NCI-H1930 (cell line): ENCODE results near the gene EPM2AIP1.
"Not testable (repeated sequence)": the region's sequence is repeated elsewhere in the genome, so short reads cannot be mapped to it uniquely, and the experiment has no call there.

ENCODE experiments used
- DNase-seq, 2 experiments: peaks; one replicate each; lab custom pipeline; 2025; lab: John Stamatoyannopoulos, UW

EPM2AIP1 gene

GRCh38 chr3:36993326-36994283 lies 674 bp upstream of the EPM2AIP1 start, which contains the start of gene MLH1:
Gene MLH1, plus strand, starts transcription at chr3:36993518. Its CDS starts 30 bp downstream, at chr3:36993548.
- no peak for DNase-seq

- no peak for DNase-seq
Observed at GRCh38 chr3:36991923-36992805, 767 bp downstream of the EPM2AIP1 start.

GRCh38 chr3:36991147-36991546 lies 1.8 kb downstream of the EPM2AIP1 start:
- DNase-seq, result no peak

GRCh38 chr3:36989568-36989967 lies 3.4 kb downstream of the EPM2AIP1 start:
- no peak for DNase-seq

GRCh38 chr3:36989005-36989404 lies 3.9 kb downstream of the EPM2AIP1 start:
- DNase-seq, result no peak

GRCh38 chr3:36988356-36988755 lies 4.6 kb downstream of the EPM2AIP1 start:
- no peak for DNase-seq

- DNase-seq, result no peak
Observed at GRCh38 chr3:36981006-36981405, 11.9 kb downstream of the EPM2AIP1 start.

GRCh38 chr3:36973139-36973538 lies 19.8 kb downstream of the EPM2AIP1 start:
- DNase-seq, result no peak

- no peak for DNase-seq
Observed at GRCh38 chr3:36972163-36972562, 20.8 kb downstream of the EPM2AIP1 start.

GRCh38 chr3:36969540-36970432 lies 23.1 kb downstream of the EPM2AIP1 start:
- peak; percentile 74 to 75 for DNase-seq

GRCh38 chr3:36969085-36969484 lies 23.8 kb downstream of the EPM2AIP1 start:
- DNase-seq, result no peak

GRCh38 chr3:36965440-36965839 lies 27.5 kb downstream of the EPM2AIP1 start:
- DNase-seq, result no peak

GRCh38 chr3:36964817-36965216 lies 28.1 kb downstream of the EPM2AIP1 start:
- DNase-seq, result no peak

- DNase-seq, result no peak
Observed at GRCh38 chr3:36964331-36964730, 28.6 kb downstream of the EPM2AIP1 start.

- not testable (repeated sequence) for DNase-seq
Observed at GRCh38 chr3:36963008-36963407, 29.9 kb downstream of the EPM2AIP1 start.

- DNase-seq, result no peak
Observed at GRCh38 chr3:36960502-36960901, 32.4 kb downstream of the EPM2AIP1 start.

GRCh38 chr3:36959821-36960220 lies 33.1 kb downstream of the EPM2AIP1 start:
- peak in 1 of 2 experiments; percentile 31 for DNase-seq

GRCh38 chr3:36957862-36958686 lies 34.9 kb downstream of the EPM2AIP1 start:
- DNase-seq, result no peak

- DNase-seq, result peak in 1 of 2 experiments; percentile 1
Observed at GRCh38 chr3:36957063-36957462, 35.9 kb downstream of the EPM2AIP1 start.

- DNase-seq, result no peak
Observed at GRCh38 chr3:36956155-36956554, 36.8 kb downstream of the EPM2AIP1 start.
